ENCODE data around the gene HEATR5A.
"Not testable (repeated sequence)": the region's sequence is repeated elsewhere in the genome, so short reads cannot be mapped to it uniquely, and the experiment has no call there.

The HEATR5A gene

GRCh38 chr14:31280871-31281220, 139.5 kb downstream of the HEATR5A start:
- no peak for DNase-seq (ENCODE audit: low read depth)

DNA sequence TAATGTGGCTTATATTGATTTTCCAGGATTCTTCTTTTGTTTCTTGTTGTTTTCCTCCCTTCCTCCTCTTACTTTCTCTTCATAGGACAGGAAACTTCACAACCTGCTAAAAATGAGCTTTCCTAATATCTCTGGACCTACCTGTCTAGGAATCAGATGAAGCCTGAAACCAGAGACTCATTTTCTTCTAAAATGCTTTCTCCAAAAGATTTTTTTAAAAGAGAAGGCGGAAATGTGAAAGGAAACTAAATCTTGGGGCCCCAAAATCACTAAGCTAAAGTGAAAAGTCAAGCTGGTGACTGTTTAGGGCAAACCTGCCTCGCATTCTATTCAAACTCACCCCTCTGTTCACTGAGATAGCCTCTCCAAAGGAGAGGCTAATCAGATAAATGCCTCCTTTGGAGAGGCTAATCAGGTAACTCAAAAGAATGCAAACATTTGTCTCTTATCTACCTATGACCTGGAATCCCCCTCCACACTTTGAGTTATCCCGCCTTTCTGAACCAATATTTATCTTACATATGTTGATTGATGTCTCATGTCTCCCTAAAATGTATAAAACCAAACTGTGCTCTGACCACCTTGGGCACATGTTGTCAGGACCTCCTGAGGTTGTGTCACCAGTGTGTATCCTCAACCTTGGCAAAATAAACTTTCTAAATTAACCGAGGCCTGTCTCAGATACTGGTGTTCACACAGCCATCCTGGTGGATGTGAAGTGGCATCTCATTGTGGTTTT, 140.0 kb downstream of the HEATR5A start:
- no peak for DNase-seq (ENCODE audit: low read depth)

DNA sequence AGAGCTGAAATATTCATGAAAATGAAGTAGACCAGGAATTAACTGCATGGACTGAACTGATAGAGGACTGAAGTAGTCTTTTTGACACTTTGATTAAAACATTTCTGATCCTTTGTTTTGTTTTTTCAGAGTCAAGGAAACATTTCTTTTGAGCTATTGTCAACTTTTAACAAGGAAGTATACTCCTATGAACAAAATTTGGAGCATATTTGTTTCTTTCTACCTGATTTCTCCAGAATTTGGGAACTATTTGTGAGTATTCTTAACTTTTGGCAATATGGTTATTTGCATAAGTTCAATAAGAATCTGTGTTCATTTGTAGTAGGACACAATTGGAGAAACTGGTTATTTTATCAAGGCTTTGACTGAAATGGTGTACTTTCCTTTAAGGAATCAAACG, 141.5 kb downstream of the HEATR5A start:
- DNase-seq (ENCODE audit: low read depth): no peak

GRCh38 chr14:31277085-31277484, 143.3 kb downstream of the HEATR5A start:
- DNase-seq (ENCODE audit: low read depth): no peak

- not testable (repeated sequence) for DNase-seq (ENCODE audit: low read depth)
These were observed 143.9 kb downstream of the HEATR5A start for GRCh38 chr14:31276417-31276816.

- no peak for DNase-seq (ENCODE audit: low read depth)
These were observed 144.6 kb downstream of the HEATR5A start for GRCh38 chr14:31275731-31276130.

GRCh38 chr14:31271648-31272047, 148.7 kb downstream of the HEATR5A start:
- DNase-seq (ENCODE audit: low read depth): no peak

DNA sequence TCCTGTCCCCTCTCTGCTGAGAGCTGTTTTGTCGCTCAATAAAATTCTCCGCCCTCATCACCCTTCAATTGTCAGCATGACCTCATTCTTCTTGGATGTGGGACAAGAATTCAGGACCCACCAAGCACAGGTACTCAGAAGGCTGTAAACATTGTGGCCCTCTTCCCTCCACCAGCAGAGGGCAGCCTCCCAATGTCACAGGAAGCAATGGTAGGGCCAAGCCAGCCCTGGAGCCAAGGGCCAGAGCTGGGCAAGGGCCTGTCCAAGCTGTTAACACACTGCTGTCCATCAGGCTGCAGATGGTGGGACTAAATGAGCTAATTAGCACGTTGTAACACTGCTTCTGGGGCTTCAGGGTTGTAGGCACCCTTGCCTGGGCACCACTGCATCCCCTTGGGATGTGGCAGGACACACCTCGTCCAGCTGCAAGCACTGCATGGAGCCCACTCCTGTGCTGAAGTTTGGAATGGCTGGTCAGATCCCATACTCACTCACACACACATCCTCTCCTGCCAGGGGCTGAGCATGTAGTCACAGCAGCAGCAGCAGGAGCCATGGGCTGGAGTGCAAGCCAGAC, 150.1 kb downstream of the HEATR5A start:
- DNase-seq (ENCODE audit: low read depth): no peak

- no peak for DNase-seq (ENCODE audit: low read depth)
These were observed 150.6 kb downstream of the HEATR5A start for GRCh38 chr14:31269634-31270195.

- DNase-seq (ENCODE audit: low read depth): no peak
These were observed 152.1 kb downstream of the HEATR5A start for GRCh38 chr14:31268216-31268615.

DNA sequence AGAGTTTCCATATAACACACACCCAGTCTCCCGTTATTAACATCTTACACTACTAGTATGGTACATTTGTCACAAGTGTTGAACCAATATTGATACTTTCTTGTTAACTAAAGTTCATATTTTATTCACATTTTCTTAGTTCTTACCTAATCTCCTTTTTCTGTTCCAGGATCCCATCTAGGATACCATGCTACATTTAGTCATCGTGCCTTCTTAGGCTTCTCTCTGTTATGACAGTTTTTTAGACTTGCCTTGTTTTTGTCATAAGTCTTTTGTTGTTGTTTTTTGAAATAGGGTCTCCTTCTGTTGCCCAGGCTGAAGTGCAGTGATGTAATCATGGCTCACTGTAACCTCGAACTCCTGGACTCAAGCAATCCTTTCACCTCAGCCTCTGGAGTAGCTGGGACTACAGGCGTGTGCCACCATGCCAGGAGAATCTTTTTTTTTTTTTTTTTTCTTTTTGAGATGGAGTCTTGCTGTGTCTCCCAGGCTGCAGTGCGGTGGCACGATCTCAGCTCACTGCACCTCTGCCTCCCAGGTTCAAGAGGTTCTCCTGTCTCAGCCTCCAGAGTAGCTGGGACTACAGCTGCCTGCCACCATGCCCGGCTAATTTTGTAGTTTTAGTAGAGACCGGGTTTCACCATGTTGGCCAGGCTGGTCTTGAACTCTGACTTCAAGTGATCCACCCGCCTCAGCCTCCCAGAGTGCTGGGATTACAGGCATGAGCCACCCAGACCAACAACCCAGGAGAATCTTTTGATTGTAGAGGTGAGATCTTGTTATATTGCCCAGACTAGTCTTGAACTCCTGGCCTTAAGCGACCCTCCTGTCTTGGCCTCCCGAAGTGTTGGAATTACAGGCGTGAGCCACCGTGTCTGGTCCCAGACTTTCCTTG, 153.7 kb downstream of the HEATR5A start:
- no peak for DNase-seq (ENCODE audit: low read depth)

- no peak for DNase-seq (ENCODE audit: low read depth)
These were observed 154.5 kb downstream of the HEATR5A start for GRCh38 chr14:31265701-31266398.

DNA sequence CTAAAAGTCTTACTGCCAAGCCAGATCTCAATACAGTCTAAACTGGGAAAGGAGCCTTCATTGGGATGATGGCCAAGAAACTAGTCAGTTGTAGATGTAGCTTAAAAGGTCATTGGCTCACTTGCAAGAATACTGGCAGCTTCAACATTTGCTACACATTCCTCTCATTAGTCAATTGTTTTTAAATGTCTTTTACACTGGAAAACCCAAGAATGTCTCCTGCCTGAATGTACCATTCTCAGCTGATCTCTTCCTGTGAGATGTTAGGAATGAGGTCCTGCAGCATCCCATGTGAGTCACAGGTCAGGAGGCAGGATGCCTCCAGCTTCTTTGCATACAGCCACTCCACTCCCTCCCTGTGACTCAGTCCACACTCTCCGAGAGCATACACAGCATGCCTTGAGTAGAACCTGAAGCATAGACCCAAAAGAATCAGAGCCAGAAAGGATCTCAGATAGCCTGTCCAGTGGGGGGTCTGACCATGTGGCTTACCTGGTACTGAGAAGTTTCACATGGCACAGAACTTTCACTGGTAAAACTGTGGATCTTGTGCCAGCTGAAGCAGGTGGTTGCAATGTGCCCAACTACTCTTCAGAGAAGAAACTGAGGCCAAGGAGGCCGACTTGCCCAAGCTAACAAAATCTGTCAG, 156.7 kb downstream of the HEATR5A start:
- DNase-seq (ENCODE audit: low read depth): no peak

DNA sequence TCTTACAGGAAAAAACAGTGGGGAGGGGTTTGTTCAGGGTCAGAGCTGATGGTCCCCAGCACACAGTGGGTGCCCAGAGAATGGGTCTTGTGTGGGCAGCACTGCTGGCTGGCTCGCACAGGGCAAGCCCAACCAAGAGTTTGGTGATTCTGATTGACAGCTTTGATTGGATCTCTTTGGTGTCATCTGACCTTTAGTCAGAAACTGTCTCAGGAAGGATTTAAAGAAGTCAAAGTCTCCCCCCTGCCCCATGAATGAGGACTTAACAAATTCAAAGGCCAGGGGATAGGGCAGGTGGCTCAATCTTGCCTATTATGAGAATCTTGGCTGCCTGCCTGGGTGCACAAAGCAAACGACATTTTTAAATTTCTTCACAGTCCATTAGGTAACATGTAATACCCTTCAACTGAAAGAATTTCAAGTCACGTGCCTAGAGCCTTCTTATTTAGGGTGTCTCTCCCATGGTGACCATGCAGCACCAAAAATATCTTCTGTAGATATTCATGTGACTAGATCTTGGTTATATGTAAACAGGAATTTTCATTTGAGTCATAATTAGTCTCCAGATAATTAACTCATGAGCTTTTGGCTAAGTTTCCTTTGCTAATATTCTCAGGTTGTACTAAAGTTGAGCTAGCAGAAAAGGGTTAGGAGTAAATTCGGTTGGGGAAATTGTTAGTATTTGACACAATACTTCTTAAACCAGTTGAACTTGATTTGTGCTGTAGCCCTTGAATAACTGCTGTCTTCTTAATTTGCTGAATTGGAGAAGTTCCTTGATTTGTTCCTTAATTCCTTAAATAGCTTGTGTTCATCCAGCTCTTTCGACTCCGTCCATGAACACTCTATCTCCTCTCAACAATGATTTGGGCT, 158.3 kb downstream of the HEATR5A start:
- no peak for DNase-seq (ENCODE audit: low read depth)

DNA sequence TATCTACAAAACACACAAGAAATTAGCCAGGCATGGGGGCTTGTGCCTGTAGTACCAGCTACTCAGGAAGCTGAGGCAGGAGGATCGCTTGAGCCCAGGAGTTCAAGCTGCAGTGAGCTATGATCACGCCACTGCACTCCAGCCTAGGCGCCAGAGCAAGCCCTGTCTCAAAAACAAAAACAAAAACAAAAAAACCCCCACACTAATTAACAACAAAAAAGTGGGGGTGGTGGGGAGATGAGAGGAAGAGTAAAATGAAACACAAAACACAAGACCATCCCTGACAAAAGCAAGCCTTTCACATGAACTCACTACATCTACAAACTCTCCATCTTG, 158.9 kb downstream of the HEATR5A start:
- no peak for DNase-seq (ENCODE audit: low read depth)

DNA sequence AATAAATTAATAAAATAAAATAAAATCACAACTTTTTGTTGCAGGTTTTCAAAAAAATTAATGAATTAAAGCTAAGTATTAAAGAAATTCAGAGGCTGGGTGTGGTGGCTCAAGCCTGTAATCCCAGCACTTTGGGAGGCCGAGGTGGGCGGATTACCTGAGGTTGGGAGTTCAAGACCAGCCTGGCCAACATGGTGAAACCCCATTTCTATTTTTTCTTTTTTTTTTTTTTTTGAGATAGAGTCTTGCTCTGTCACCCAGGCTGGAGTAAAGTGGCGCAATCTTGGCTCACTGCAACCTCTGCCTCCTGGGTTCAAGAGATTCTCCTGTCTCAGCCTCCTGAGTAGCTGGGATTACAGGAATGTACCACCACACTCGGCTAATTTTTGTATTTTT, 161.3 kb downstream of the HEATR5A start:
- DNase-seq (ENCODE audit: low read depth): not testable (repeated sequence)

DNA sequence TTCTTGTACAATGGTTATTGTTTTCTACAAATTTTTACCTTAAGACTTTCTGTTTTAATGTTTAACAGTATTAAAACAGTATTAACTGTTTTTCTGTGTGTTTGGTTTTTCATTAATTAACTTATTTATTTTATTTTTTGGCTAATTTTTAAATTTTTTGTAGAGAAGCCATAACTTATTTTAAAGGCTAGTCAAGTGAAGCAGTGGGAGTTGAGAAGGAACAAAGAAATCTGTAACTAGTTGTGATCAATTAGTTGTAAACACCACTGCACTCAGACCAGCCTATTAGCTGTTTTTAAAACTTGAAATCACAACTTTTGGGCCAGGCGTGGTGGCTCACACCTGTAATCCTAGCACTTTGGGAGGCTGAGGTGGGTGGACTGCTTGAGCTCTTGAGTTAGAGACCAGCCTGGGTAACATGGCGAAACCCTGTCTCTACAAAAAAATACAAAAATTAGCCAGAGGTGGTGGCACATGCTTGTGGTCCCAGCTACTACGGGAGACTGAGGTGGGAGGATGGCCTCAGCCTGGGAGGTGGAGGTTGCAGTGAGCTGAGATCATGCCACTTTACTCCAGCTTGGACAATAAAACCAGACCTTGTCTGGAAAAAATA, 161.8 kb downstream of the HEATR5A start:
- no peak for DNase-seq (ENCODE audit: low read depth)

GRCh38 chr14:31257554-31258426, 162.6 kb downstream of the HEATR5A start:
- not testable (repeated sequence) for DNase-seq (ENCODE audit: low read depth)

GRCh38 chr14:31257244-31257553, 163.2 kb downstream of the HEATR5A start:
- DNase-seq (ENCODE audit: low read depth): no peak

Measured in stimulated activated CD8-positive, alpha-beta memory T cell treated with anti-CD3 and anti-CD28 coated beads, Interleukin-15, amount 100 ng/mL, for 24 hours (primary cell).